Measurements from ENCODE around the gene CCDC141.

- TF ChIP-seq CTCF (IDR thresholded peaks at IDR 0.05; ENCODE audit: extremely low read depth in 1 of 2, insufficient read depth in 1 of 2, low read depth in 1 of 2, low read length in 2 of 2), result no peak
- TF ChIP-seq POLR2A (IDR thresholded peaks at IDR 0.05; ENCODE audit: low read depth, low read length), result no peak
- no peak for TF ChIP-seq EZH2 (IDR thresholded peaks at IDR 0.05; ENCODE audit: borderline replicate concordance, low read depth, low read length, severe bottlenecking)
- no peak for TF ChIP-seq MAX (IDR thresholded peaks at IDR 0.05; ENCODE audit: insufficient read depth, insufficient read length)
- no peak for TF ChIP-seq MYC (IDR thresholded peaks at IDR 0.05; ENCODE audit: low read depth, low read length)
- TF ChIP-seq POLR2AphosphoS5 (IDR thresholded peaks at IDR 0.05; ENCODE audit: insufficient read depth, low read depth, low read length), result no peak
- no peak for TF ChIP-seq FOS (IDR thresholded peaks at IDR 0.05; ENCODE audit: borderline replicate concordance, insufficient read depth, low read length)
- no peak for TF ChIP-seq JUN (IDR thresholded peaks at IDR 0.05; ENCODE audit: borderline replicate concordance, insufficient read depth, insufficient read length, low read depth)
Observed at GRCh38 chr2:178908810-178909209, 141.1 kb downstream of the CCDC141 start.

Measured in endothelial cell of umbilical vein (primary cell).